MM.1S (cell line): ENCODE results near the gene KBTBD4.

Experiments used
- DNase-seq: peaks from one replicate; pipeline ENCODE4 v3.0.0-alpha.2; 2015
- H2AFZ ChIP-seq: fragments of 300-600 bp; sonication (generic); 2 replicates; pipeline ENCODE4 v1.6.0; 2016; ENCODE audit warnings: antibody characterized with exemption, low read length
- H3F3A ChIP-seq: fragments of 300-600 bp; sonication (generic); 2 replicates; pipeline ENCODE4 v1.6.1; 2016; ENCODE audit warnings: mild to moderate bottlenecking, antibody characterized with exemption, low read length, moderate library complexity, mixed read lengths; ENCODE audit not compliant: insufficient read depth
- H3K27ac ChIP-seq: fragments of 300-600 bp; sonication (generic); 2 replicates; pipeline ENCODE4 v1.5.1; 2016; ENCODE audit warnings: mild to moderate bottlenecking, low read length
- H3K27me3 ChIP-seq: fragments of 300-600 bp; sonication (generic); replicated peaks from 2 replicates; pipeline ENCODE4 v1.6.0; 2016; ENCODE audit warnings: low read length; ENCODE audit not compliant: insufficient read depth
- H3K36me3 ChIP-seq: fragments of 300-600 bp; sonication (generic); replicated peaks from 2 replicates; pipeline ENCODE4 v1.6.1; 2016; ENCODE audit warnings: mild to moderate bottlenecking, low read length, mixed read lengths; ENCODE audit not compliant: insufficient read depth
- H3K4me1 ChIP-seq: fragments of 300-600 bp; sonication (generic); 2 replicates; pipeline ENCODE4 v1.6.1; 2016; ENCODE audit warnings: low read length, mixed read lengths
- H3K4me2 ChIP-seq: fragments of 300-600 bp; sonication (generic); 2 replicates; pipeline ENCODE4 v1.6.0; 2016; ENCODE audit warnings: low read depth, low read length
- H3K4me3 ChIP-seq: fragments of 300-600 bp; sonication (generic); 2 replicates; pipeline ENCODE4 v1.5.1; 2016; ENCODE audit warnings: low read length, mixed read lengths
- H3K79me2 ChIP-seq: fragments of 300-600 bp; sonication (generic); 2 replicates; pipeline ENCODE4 v1.6.1; 2016; ENCODE audit warnings: mixed run types, low read length, mixed read lengths
- H3K9ac ChIP-seq: fragments of 300-600 bp; sonication (generic); 2 replicates; pipeline ENCODE4 v1.6.1; 2016; ENCODE audit warnings: low read length, mixed read lengths
- H3K9me2 ChIP-seq: fragments of 300-600 bp; sonication (generic); replicated peaks from 2 replicates; pipeline ENCODE4 v1.6.1; 2016; ENCODE audit warnings: mild to moderate bottlenecking, low read length, mixed read lengths; ENCODE audit not compliant: insufficient read depth
- H3K9me3 ChIP-seq: fragments of 300-600 bp; sonication (generic); replicated peaks from 2 replicates; pipeline ENCODE4 v1.6.1; 2016; ENCODE audit warnings: mild to moderate bottlenecking, low read length, mixed read lengths; ENCODE audit not compliant: insufficient read depth
- H4K20me1 ChIP-seq: fragments of 300-600 bp; sonication (generic); 2 replicates; pipeline ENCODE4 v1.6.1; 2016; ENCODE audit warnings: mild to moderate bottlenecking, low read length, moderate library complexity, mixed read lengths; ENCODE audit not compliant: insufficient read depth
- EZH2 ChIP-seq: fragments of 300-600 bp; sonication (generic); optimal IDR thresholded peaks from 2 replicates; pipeline ENCODE3; 2017; ENCODE audit warnings: low read depth, mild to moderate bottlenecking, antibody characterized with exemption, low read length, mixed read lengths
- EZH2phosphoT487 ChIP-seq: fragments of 300-600 bp; sonication (generic); IDR thresholded peaks from 2 replicates; pipeline ENCODE4 v1.6.1; 2018; ENCODE audit warnings: antibody characterized with exemption, low read length
- TF ChIP-seq, protein P1 (sequence below): fragments of 300-600 bp; sonication (generic); IDR thresholded peaks from 2 replicates; pipeline ENCODE4 v1.5.1; 2016; ENCODE audit warnings: antibody characterized with exemption, low read length, mixed read lengths

Gene KBTBD4

DNA sequence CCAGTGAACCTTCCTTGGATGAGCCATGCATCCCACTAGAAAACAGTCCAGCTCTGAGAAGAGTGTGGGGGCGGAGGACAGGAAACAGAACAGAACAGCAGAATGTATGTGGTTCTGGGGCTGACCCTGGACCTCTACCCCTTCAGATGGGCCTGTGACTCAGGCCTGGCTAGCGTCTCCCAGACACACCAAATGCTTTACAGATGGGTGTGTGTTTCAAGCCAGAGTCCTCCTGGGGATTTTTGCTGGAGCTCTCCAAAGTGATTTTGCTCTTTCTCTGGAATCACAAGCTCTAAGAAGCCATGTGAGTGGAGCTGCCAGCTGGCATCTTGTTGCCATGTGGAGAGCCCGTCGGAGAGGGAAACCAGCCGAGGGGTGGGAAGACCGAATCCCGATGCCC, 28.6 kb upstream of the KBTBD4 start:
- TF ChIP-seq EZH2 (no peak), EZH2phosphoT487 (no peak)
- TF ChIP-seq, protein P1, sequence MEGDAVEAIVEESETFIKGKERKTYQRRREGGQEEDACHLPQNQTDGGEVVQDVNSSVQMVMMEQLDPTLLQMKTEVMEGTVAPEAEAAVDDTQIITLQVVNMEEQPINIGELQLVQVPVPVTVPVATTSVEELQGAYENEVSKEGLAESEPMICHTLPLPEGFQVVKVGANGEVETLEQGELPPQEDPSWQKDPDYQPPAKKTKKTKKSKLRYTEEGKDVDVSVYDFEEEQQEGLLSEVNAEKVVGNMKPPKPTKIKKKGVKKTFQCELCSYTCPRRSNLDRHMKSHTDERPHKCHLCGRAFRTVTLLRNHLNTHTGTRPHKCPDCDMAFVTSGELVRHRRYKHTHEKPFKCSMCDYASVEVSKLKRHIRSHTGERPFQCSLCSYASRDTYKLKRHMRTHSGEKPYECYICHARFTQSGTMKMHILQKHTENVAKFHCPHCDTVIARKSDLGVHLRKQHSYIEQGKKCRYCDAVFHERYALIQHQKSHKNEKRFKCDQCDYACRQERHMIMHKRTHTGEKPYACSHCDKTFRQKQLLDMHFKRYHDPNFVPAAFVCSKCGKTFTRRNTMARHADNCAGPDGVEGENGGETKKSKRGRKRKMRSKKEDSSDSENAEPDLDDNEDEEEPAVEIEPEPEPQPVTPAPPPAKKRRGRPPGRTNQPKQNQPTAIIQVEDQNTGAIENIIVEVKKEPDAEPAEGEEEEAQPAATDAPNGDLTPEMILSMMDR: no peak
- Histone ChIP-seq H3F3A (0 out of 2 replicates have a peak, but pooled peaks cover 4% of the 10 kb centered on the region), H3K4me3 (no peak overlapping the region), H4K20me1 (no peaks in the 10 kb centered on the region), H3K9me2 (no peaks in the 10 kb centered on the region), H2AFZ (no peak overlapping the region), H3K4me2 (no peak overlapping the region), H3K9me3 (no peaks in the 10 kb centered on the region), H3K27me3 (no peaks in the 10 kb centered on the region), H3K4me1 (peaks cover 16% of the 10 kb centered on the region), H3K27ac (no peak overlapping the region), H3K79me2 (no peaks in the 10 kb centered on the region), H3K36me3 (no peaks in the 10 kb centered on the region), H3K9ac (no peak overlapping the region)
- no peak for DNase-seq

DNA sequence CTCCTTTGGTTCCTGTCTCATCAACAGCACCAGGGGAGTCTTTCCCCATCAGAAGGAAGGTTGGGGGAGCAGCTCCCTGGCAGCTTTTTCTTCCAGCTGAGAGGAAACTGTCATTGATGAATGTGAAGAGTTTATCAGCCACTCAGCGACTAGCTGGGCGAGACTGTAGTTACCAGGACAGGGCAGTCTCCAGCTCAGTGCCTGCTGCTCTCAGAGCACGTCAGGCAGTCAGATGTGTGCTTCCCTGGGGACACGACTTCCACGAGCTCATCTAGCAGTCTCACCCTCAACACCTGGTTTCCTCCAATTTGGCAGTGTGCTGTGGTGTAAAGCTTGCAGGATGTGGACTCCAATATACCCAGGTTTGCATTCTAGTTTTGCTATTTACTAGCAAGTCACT, 28.0 kb upstream of the KBTBD4 start:
- TF ChIP-seq EZH2 (no peak), EZH2phosphoT487 (no peak)
- TF ChIP-seq, protein P1: no peak
- H3K36me3 ChIP-seq: no peaks in the 10 kb centered on the region
- no peak for DNase-seq
- no peak overlapping the region for H3K9ac ChIP-seq
- no peaks in the 10 kb centered on the region for H4K20me1 ChIP-seq
- H3F3A ChIP-seq: 0 out of 2 replicates have a peak, but pooled peaks cover 3% of the 10 kb centered on the region
- peaks cover 9% of the 10 kb centered on the region for H3K4me1 ChIP-seq
- H3K27ac ChIP-seq: no peak overlapping the region
- no peaks in the 10 kb centered on the region for H3K27me3 ChIP-seq
- H3K9me2 ChIP-seq: no peaks in the 10 kb centered on the region
- no peak overlapping the region for H3K4me3 ChIP-seq
- H3K9me3 ChIP-seq: no peaks in the 10 kb centered on the region
- H3K79me2 ChIP-seq: no peaks in the 10 kb centered on the region
- no peak overlapping the region for H2AFZ ChIP-seq
- H3K4me2 ChIP-seq: no peak overlapping the region

DNA sequence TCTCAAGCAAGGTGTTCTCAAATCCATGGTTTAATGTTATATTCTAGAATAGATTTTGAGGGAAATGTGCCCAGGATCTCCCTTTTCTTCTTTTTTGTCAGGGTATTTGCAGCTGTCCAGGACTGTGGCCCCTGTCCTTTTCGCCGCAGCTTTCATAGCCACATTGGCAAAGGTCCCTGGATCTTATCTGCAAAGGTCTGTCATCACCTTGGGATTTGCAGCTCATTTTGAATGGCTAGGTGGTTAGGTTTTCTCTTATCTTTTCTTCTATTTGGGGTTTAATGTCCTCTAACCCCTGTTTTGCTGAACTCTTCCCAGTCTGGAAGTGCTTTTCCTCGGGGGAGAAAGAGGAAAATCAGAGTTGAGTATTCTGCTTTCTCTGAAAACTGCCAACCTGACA, 27.2 kb upstream of the KBTBD4 start:
- Histone ChIP-seq H4K20me1 (no peaks in the 10 kb centered on the region), H3K9me3 (no peaks in the 10 kb centered on the region), H2AFZ (no peak overlapping the region), H3K27ac (no peak overlapping the region), H3F3A (no peaks in the 10 kb centered on the region), H3K4me3 (no peak overlapping the region), H3K4me2 (no peak overlapping the region), H3K9ac (no peak overlapping the region), H3K79me2 (no peaks in the 10 kb centered on the region), H3K9me2 (no peaks in the 10 kb centered on the region), H3K27me3 (no peaks in the 10 kb centered on the region), H3K4me1 (peaks cover 2% of the 10 kb centered on the region; the same call in 1 of the 2 replicates), H3K36me3 (no peaks in the 10 kb centered on the region)
- no peak for DNase-seq
- TF ChIP-seq EZH2: no peak
- TF ChIP-seq EZH2phosphoT487: no peak
- TF ChIP-seq, protein P1: no peak
